GM12878 (cell line): ENCODE measurements around the gene MCTP2. TPM values are rescaled to one million over a fixed set of nuclear protein-coding genes. Genes with fewer than 3 reads are reported as not detected.

Experiments
- GABPA ChIP-seq: IDR thresholded peaks from 2 replicates; pipeline ENCODE4 v1.6.1; 2014; ENCODE audit warnings: antibody characterized with exemption, low read depth, mild to moderate bottlenecking, inconsistent platforms
- IKZF2 ChIP-seq, 2 experiments: fragments of 450-650 bp; IDR thresholded peaks; 2 replicates each; pipeline ENCODE4 v1.6.1; 2017; ENCODE audit warnings: mild to moderate bottlenecking in 2 of 2, moderate library complexity in 2 of 2
- NFIC ChIP-seq: IDR thresholded peaks from 2 replicates; pipeline ENCODE4 v1.6.1; 2012; ENCODE audit warnings: low read depth, mild to moderate bottlenecking, inconsistent platforms, low read length, moderate library complexity
- NR2F1 ChIP-seq: fragments of 450-650 bp; conservative IDR thresholded peaks from 2 replicates; pipeline ENCODE4 v1.6.1; 2017; ENCODE audit warnings: mild to moderate bottlenecking
- RB1 ChIP-seq: fragments of 450-650 bp; formaldehyde crosslinking; IDR thresholded peaks from 2 replicates; pipeline ENCODE4 v1.6.1; 2017; ENCODE audit warnings: mild to moderate bottlenecking, borderline replicate concordance
- SMAD1 ChIP-seq: fragments of 450-650 bp; IDR thresholded peaks from 2 replicates; pipeline ENCODE4 v1.6.1; 2018; ENCODE audit warnings: mild to moderate bottlenecking, low read depth; ENCODE audit not compliant: partially characterized antibody
- SMC3 ChIP-seq: IDR thresholded peaks from 2 replicates; pipeline ENCODE4 v1.6.1; 2011; ENCODE audit warnings: low read length, improper control_type of control experiment, borderline replicate concordance
- STAT3 ChIP-seq: IDR thresholded peaks from 2 replicates; pipeline ENCODE4 v1.6.1; 2011; ENCODE audit warnings: low read depth, low read length, improper control_type of control experiment
- ZNF384 ChIP-seq: IDR thresholded peaks from 2 replicates; pipeline ENCODE4 v1.6.1; 2012; ENCODE audit warnings: low read depth, mild to moderate bottlenecking, low read length, improper control_type of control experiment, borderline replicate concordance
- ZNF622 ChIP-seq: fragments of 450-650 bp; IDR thresholded peaks from 2 replicates; pipeline ENCODE4 v1.6.1; 2017; ENCODE audit warnings: mild to moderate bottlenecking, inconsistent platforms
- polyA plus RNA-seq, 11 experiments: library from polyadenylated mRNA; depleted of rRNA in 4 of 11; unstranded in 6 of 11; stranded (reverse) in 5 of 11; fragments of >200 nt; fragmentation: Nextera tagmentation in 4 of 11; fragmentation: Illumina TruSeq in 1 of 11; extraction: Ambion mirVana in 4 of 11; extraction: Trizol in 1 of 11; gene quantifications; 1 replicate in 1 of 11; 2 replicates in 10 of 11; pipeline versions ENCODE4 v1.2.1 to v1.2.3, GENCODE V29; 2011 to 2016; ENCODE audit warnings: inconsistent platforms in 2 of 11, missing spikeins in 2 of 11, low read depth in 1 of 11
- total RNA-seq, 4 experiments: library from RNA; depleted of rRNA in 3 of 4; stranded (reverse); fragments of >200 nt in 3 of 4; fragmentation: Illumina TruSeq in 1 of 4; extraction: Trizol in 1 of 4; gene quantifications; 2 replicates each; pipeline versions ENCODE4 v1.2.1 to v1.2.3, GENCODE V29; 2013 to 2021
- TF ChIP-seq, protein P1 (sequence below): fragments of 450-650 bp; IDR thresholded peaks from 2 replicates; pipeline ENCODE4 v1.6.1; 2017; ENCODE audit warnings: antibody characterized with exemption, mild to moderate bottlenecking, moderate library complexity
- TF ChIP-seq, protein P2 (sequence below): IDR thresholded peaks from 2 replicates; pipeline ENCODE4 v1.6.1; 2012; ENCODE audit warnings: improper control_type of control experiment, low read depth, low read length; ENCODE audit not compliant: insufficient replicate concordance
- TF ChIP-seq, protein P3 (sequence below): IDR thresholded peaks from 2 replicates; pipeline ENCODE4 v1.6.1; 2011; ENCODE audit warnings: low read depth, mild to moderate bottlenecking, low read length, moderate library complexity, borderline replicate concordance; ENCODE audit errors: extremely low read depth
- TF ChIP-seq, protein P4 (sequence below), 3 experiments: IDR thresholded peaks in 2 of 3; conservative IDR thresholded peaks in 1 of 3; 2 replicates each; pipeline ENCODE4 v1.5.1; 2011; ENCODE audit warnings: low read depth in 3 of 3, low read length in 3 of 3, mild to moderate bottlenecking in 3 of 3, control low read depth in 2 of 3, moderate library complexity in 2 of 3, inconsistent platforms in 1 of 3, mixed read lengths in 1 of 3; ENCODE audit not compliant: control insufficient read depth in 2 of 3, insufficient read depth in 1 of 3; ENCODE audit errors: extremely low read depth in 1 of 3
- TF ChIP-seq, protein P5 (sequence below): fragments of 450-650 bp; IDR thresholded peaks from 2 replicates; pipeline ENCODE4 v1.6.1; 2018; ENCODE audit warnings: mild to moderate bottlenecking, low read depth, moderate library complexity; ENCODE audit not compliant: partially characterized antibody

The MCTP2 gene
- total and polyA plus RNA-seq, 10 of the 15 experiments (the other 5 are each of a cell fraction or from before 2014, with no cell fraction given) = 0.24 to 48.5 (median 0.88) TPM

DNA sequence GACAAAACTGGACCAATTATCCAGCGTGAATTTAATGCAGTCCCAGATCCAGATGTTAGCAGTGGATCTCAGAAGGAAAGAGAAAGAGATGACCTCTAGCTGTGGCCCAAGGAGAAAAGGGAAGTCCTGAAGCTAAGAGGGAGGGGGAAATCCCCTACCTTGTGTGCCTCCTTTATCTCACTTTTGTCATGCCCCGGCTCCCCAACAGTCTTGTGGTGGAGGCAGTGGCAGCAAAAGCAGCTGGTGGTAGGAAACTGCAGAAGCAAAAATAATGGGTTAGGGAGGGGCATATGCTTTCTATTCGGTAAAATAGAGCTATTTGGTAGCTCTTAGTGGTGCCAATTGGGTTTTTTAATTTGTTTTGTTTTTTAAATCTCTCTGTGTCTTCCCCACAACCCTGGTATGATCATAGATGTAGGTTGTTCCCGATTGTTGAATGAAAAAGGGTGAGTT lies 56.5 kb downstream of the MCTP2 start (continued):
- TF ChIP-seq, protein P1, sequence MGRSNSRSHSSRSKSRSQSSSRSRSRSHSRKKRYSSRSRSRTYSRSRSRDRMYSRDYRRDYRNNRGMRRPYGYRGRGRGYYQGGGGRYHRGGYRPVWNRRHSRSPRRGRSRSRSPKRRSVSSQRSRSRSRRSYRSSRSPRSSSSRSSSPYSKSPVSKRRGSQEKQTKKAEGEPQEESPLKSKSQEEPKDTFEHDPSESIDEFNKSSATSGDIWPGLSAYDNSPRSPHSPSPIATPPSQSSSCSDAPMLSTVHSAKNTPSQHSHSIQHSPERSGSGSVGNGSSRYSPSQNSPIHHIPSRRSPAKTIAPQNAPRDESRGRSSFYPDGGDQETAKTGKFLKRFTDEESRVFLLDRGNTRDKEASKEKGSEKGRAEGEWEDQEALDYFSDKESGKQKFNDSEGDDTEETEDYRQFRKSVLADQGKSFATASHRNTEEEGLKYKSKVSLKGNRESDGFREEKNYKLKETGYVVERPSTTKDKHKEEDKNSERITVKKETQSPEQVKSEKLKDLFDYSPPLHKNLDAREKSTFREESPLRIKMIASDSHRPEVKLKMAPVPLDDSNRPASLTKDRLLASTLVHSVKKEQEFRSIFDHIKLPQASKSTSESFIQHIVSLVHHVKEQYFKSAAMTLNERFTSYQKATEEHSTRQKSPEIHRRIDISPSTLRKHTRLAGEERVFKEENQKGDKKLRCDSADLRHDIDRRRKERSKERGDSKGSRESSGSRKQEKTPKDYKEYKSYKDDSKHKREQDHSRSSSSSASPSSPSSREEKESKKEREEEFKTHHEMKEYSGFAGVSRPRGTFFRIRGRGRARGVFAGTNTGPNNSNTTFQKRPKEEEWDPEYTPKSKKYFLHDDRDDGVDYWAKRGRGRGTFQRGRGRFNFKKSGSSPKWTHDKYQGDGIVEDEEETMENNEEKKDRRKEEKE = no peak
- TF ChIP-seq IKZF2 (IDR thresholded peaks at IDR 0.05) = peak; percentile 94 to 95
- no peak for TF ChIP-seq SMAD1
- no peak for TF ChIP-seq RB1
- TF ChIP-seq NFIC = peak; percentile 27; the same call in 1 of the 2 replicates
- no peak for TF ChIP-seq STAT3
- peak; percentile 81 for TF ChIP-seq NR2F1
- TF ChIP-seq, protein P2, sequence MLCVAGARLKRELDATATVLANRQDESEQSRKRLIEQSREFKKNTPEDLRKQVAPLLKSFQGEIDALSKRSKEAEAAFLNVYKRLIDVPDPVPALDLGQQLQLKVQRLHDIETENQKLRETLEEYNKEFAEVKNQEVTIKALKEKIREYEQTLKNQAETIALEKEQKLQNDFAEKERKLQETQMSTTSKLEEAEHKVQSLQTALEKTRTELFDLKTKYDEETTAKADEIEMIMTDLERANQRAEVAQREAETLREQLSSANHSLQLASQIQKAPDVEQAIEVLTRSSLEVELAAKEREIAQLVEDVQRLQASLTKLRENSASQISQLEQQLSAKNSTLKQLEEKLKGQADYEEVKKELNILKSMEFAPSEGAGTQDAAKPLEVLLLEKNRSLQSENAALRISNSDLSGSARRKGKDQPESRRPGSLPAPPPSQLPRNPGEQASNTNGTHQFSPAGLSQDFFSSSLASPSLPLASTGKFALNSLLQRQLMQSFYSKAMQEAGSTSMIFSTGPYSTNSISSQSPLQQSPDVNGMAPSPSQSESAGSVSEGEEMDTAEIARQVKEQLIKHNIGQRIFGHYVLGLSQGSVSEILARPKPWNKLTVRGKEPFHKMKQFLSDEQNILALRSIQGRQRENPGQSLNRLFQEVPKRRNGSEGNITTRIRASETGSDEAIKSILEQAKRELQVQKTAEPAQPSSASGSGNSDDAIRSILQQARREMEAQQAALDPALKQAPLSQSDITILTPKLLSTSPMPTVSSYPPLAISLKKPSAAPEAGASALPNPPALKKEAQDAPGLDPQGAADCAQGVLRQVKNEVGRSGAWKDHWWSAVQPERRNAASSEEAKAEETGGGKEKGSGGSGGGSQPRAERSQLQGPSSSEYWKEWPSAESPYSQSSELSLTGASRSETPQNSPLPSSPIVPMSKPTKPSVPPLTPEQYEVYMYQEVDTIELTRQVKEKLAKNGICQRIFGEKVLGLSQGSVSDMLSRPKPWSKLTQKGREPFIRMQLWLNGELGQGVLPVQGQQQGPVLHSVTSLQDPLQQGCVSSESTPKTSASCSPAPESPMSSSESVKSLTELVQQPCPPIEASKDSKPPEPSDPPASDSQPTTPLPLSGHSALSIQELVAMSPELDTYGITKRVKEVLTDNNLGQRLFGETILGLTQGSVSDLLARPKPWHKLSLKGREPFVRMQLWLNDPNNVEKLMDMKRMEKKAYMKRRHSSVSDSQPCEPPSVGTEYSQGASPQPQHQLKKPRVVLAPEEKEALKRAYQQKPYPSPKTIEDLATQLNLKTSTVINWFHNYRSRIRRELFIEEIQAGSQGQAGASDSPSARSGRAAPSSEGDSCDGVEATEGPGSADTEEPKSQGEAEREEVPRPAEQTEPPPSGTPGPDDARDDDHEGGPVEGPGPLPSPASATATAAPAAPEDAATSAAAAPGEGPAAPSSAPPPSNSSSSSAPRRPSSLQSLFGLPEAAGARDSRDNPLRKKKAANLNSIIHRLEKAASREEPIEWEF = no peak
- TF ChIP-seq GABPA = no peak
- no peak for TF ChIP-seq ZNF622
- TF ChIP-seq SMC3 = peak; percentile 6; the same call in 1 of the 2 replicates
- TF ChIP-seq, protein P3, sequence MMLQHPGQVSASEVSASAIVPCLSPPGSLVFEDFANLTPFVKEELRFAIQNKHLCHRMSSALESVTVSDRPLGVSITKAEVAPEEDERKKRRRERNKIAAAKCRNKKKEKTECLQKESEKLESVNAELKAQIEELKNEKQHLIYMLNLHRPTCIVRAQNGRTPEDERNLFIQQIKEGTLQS = no peak
- TF ChIP-seq, protein P4, sequence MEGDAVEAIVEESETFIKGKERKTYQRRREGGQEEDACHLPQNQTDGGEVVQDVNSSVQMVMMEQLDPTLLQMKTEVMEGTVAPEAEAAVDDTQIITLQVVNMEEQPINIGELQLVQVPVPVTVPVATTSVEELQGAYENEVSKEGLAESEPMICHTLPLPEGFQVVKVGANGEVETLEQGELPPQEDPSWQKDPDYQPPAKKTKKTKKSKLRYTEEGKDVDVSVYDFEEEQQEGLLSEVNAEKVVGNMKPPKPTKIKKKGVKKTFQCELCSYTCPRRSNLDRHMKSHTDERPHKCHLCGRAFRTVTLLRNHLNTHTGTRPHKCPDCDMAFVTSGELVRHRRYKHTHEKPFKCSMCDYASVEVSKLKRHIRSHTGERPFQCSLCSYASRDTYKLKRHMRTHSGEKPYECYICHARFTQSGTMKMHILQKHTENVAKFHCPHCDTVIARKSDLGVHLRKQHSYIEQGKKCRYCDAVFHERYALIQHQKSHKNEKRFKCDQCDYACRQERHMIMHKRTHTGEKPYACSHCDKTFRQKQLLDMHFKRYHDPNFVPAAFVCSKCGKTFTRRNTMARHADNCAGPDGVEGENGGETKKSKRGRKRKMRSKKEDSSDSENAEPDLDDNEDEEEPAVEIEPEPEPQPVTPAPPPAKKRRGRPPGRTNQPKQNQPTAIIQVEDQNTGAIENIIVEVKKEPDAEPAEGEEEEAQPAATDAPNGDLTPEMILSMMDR (IDR thresholded peaks at IDR 0.05 in 2 of 3, conservative IDR thresholded peaks at IDR 0.05 in 1 of 3; ENCODE audit: control insufficient read depth in 2 of 3, extremely low read depth in 1 of 3, insufficient read depth in 1 of 3, low read depth in 3 of 3, low read length in 3 of 3) = peak in 1 of 3 experiments; percentile 18; a peak in 1 of 6 replicates
- TF ChIP-seq ZNF384 = no peak
- TF ChIP-seq, protein P5, sequence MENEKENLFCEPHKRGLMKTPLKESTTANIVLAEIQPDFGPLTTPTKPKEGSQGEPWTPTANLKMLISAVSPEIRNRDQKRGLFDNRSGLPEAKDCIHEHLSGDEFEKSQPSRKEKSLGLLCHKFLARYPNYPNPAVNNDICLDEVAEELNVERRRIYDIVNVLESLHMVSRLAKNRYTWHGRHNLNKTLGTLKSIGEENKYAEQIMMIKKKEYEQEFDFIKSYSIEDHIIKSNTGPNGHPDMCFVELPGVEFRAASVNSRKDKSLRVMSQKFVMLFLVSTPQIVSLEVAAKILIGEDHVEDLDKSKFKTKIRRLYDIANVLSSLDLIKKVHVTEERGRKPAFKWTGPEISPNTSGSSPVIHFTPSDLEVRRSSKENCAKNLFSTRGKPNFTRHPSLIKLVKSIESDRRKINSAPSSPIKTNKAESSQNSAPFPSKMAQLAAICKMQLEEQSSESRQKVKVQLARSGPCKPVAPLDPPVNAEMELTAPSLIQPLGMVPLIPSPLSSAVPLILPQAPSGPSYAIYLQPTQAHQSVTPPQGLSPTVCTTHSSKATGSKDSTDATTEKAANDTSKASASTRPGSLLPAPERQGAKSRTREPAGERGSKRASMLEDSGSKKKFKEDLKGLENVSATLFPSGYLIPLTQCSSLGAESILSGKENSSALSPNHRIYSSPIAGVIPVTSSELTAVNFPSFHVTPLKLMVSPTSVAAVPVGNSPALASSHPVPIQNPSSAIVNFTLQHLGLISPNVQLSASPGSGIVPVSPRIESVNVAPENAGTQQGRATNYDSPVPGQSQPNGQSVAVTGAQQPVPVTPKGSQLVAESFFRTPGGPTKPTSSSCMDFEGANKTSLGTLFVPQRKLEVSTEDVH = no peak
